Fibroblast of the aortic adventitia (primary cell): ENCODE data around the gene ZFYVE9. TPM values are rescaled to one million over a fixed set of nuclear protein-coding genes. Genes with fewer than 3 reads are reported as not detected.

Experiments
- DNase-seq: peaks from one replicate; pipeline ENCODE4 v3.0.0-alpha.2; 2010; ENCODE audit warnings: low read depth
- H3K4me3 ChIP-seq: 2 replicates; pipeline ENCODE4 v1.5.1; 2011; ENCODE audit warnings: low read depth, mild to moderate bottlenecking, control low read depth, low read length, moderate library complexity
- CTCF ChIP-seq: IDR thresholded peaks from 2 replicates; pipeline ENCODE4 v1.5.1; 2011; ENCODE audit warnings: mild to moderate bottlenecking, low read length, control low read depth, inconsistent platforms; ENCODE audit not compliant: insufficient read depth
- total RNA-seq: library from RNA; depleted of rRNA; stranded (reverse); fragments of >200 nt; gene quantifications from 2 replicates; pipeline ENCODE4 v1.2.3, GENCODE V29; 2012; ENCODE audit warnings: low replicate concordance

The ZFYVE9 gene
- total RNA-seq, 1 donor: 28.8 TPM

- no peak for TF ChIP-seq CTCF
- DNase-seq: no peak
- no peak overlapping the region for H3K4me3 ChIP-seq
Measured at GRCh38 chr1:52357397-52357796, 215.5 kb downstream of the ZFYVE9 start.

GRCh38 chr1:52358851-52359497, 217.1 kb downstream of the ZFYVE9 start:
- DNase-seq: no peak
- no peak overlapping the region for H3K4me3 ChIP-seq
- no peak for TF ChIP-seq CTCF

GRCh38 chr1:52359676-52360594, 218.0 kb downstream of the ZFYVE9 start:
- TF ChIP-seq CTCF: no peak
- DNase-seq: no peak
- H3K4me3 ChIP-seq: no peak overlapping the region

- H3K4me3 ChIP-seq: no peak overlapping the region
- TF ChIP-seq CTCF: no peak
- no peak for DNase-seq
Measured at GRCh38 chr1:52360595-52360968, 218.7 kb downstream of the ZFYVE9 start.

- DNase-seq: no peak
- no peak overlapping the region for H3K4me3 ChIP-seq
- no peak for TF ChIP-seq CTCF
Measured at GRCh38 chr1:52364235-52364839, 222.4 kb downstream of the ZFYVE9 start.

- peak; percentile 63 for DNase-seq
- peak overlapping the region; percentile 92 for H3K4me3 ChIP-seq
- TF ChIP-seq CTCF: no peak
Measured at GRCh38 chr1:52365071-52365745, 223.3 kb downstream of the ZFYVE9 start.
